Endothelial cell (in vitro differentiated cells): ENCODE results near the gene SUN5. TPM values are rescaled to one million over a fixed set of nuclear protein-coding genes. Genes with fewer than 3 reads are reported as not detected.

ENCODE experiments used
- DNase-seq: peaks from one replicate; pipeline ENCODE4 v3.0.0; 2021; ENCODE audit warnings: low spot score
- H3K27ac Mint-ChIP-seq: one replicate; pipeline ENCODE4 v1.8.0; 2021; ENCODE audit warnings: mixed read lengths, inconsistent platforms; ENCODE audit not compliant: unreplicated experiment
- H3K27me3 Mint-ChIP-seq: one replicate; pipeline ENCODE4 v1.8.0; 2021; ENCODE audit warnings: mild to moderate bottlenecking, moderate library complexity, mixed read lengths, inconsistent platforms; ENCODE audit not compliant: unreplicated experiment
- H3K36me3 Mint-ChIP-seq: one replicate; pipeline ENCODE4 v1.8.0; 2021; ENCODE audit warnings: mild to moderate bottlenecking, low read depth, mixed read lengths, inconsistent platforms; ENCODE audit not compliant: unreplicated experiment
- H3K4me1 Mint-ChIP-seq: one replicate; pipeline ENCODE4 v1.8.0; 2021; ENCODE audit warnings: mild to moderate bottlenecking, mixed read lengths, inconsistent platforms; ENCODE audit not compliant: unreplicated experiment
- H3K4me3 Mint-ChIP-seq: one replicate; pipeline ENCODE4 v1.8.0; 2021; ENCODE audit warnings: mild to moderate bottlenecking, mixed read lengths, inconsistent platforms; ENCODE audit not compliant: unreplicated experiment
- H3K9me3 Mint-ChIP-seq: one replicate; pipeline ENCODE4 v1.8.0; 2021; ENCODE audit warnings: mixed read lengths, inconsistent platforms; ENCODE audit not compliant: unreplicated experiment
- CTCF ChIP-seq: fragments of 200-600 bp; sonication (generic); IDR thresholded peaks from one replicate; pipeline ENCODE4 v1.5.0; 2021; ENCODE audit warnings: antibody characterized with exemption; ENCODE audit not compliant: unreplicated experiment
- total RNA-seq: library from RNA; stranded (reverse); fragmentation: NEBNext Ultra II Directional; extraction: Animal tissue kit (Norgen Biotek cat#: 25700); gene quantifications from one replicate; pipeline ENCODE4 v1.2.1, GENCODE V29; 2021; ENCODE audit not compliant: unreplicated experiment

Gene SUN5
- total RNA-seq, 1 donor from 2014 or later = not detected

- H3K4me1 Mint-ChIP-seq = no peaks in the 10 kb centered on the region
- no peaks in the 10 kb centered on the region for H3K36me3 Mint-ChIP-seq
- no peak overlapping the region for H3K4me3 Mint-ChIP-seq
- TF ChIP-seq CTCF = no peak
- H3K27me3 Mint-ChIP-seq = peaks cover 3% of the 10 kb centered on the region
- no peaks in the 10 kb centered on the region for H3K9me3 Mint-ChIP-seq
- H3K27ac Mint-ChIP-seq = no peak overlapping the region
- no peak for DNase-seq
These were observed 20.0 kb downstream of the SUN5 start for GRCh38 chr20:32984196-32984595.

GRCh38 chr20:32983459-32984112 is 20.6 kb downstream of the SUN5 start:
- DNase-seq = no peak
- Mint-ChIP-seq H3K36me3 (no peaks in the 10 kb centered on the region), H3K27ac (no peak overlapping the region), H3K9me3 (no peaks in the 10 kb centered on the region), H3K27me3 (peaks cover 3% of the 10 kb centered on the region), H3K4me1 (no peaks in the 10 kb centered on the region), H3K4me3 (no peak overlapping the region)
- TF ChIP-seq CTCF = no peak

GRCh38 chr20:32982617-32983458 is 21.4 kb downstream of the SUN5 start:
- Mint-ChIP-seq H3K4me1 (no peaks in the 10 kb centered on the region), H3K4me3 (no peak overlapping the region), H3K27ac (no peak overlapping the region), H3K36me3 (no peaks in the 10 kb centered on the region), H3K9me3 (no peaks in the 10 kb centered on the region), H3K27me3 (peaks cover 3% of the 10 kb centered on the region)
- no peak for TF ChIP-seq CTCF
- no peak for DNase-seq

- Mint-ChIP-seq H3K27ac (no peak overlapping the region), H3K4me3 (no peak overlapping the region), H3K4me1 (peaks cover 2% of the 10 kb centered on the region), H3K36me3 (peaks cover 6% of the 10 kb centered on the region), H3K9me3 (no peaks in the 10 kb centered on the region), H3K27me3 (peaks cover 3% of the 10 kb centered on the region)
- DNase-seq = no peak
- TF ChIP-seq CTCF = no peak
These were observed 23.2 kb downstream of the SUN5 start for GRCh38 chr20:32980990-32981389.
